GM12873 (cell line): ENCODE results near the gene MYO7B.

Experiments used
- CTCF ChIP-seq: IDR thresholded peaks from 2 replicates; pipeline ENCODE4 v1.5.1; 2012; ENCODE audit warnings: low read depth, mild to moderate bottlenecking, moderate library complexity, low read length, control low read depth; ENCODE audit not compliant: insufficient read depth; ENCODE audit errors: missing control alignments

MYO7B gene

GRCh38 chr2:127572841-127573240 lies 37.4 kb downstream of the MYO7B start:
- no peak for TF ChIP-seq CTCF

- no peak for TF ChIP-seq CTCF
These were observed 37.8 kb downstream of the MYO7B start for GRCh38 chr2:127573298-127573697.

GRCh38 chr2:127573771-127574170 lies 38.3 kb downstream of the MYO7B start:
- TF ChIP-seq CTCF: no peak

GRCh38 chr2:127574656-127575055 lies 39.2 kb downstream of the MYO7B start:
- no peak for TF ChIP-seq CTCF

GRCh38 chr2:127575185-127575765 lies 39.8 kb downstream of the MYO7B start:
- no peak for TF ChIP-seq CTCF

- TF ChIP-seq CTCF: no peak
These were observed 40.5 kb downstream of the MYO7B start for GRCh38 chr2:127575941-127576432.

GRCh38 chr2:127576433-127577207 lies 41.1 kb downstream of the MYO7B start:
- TF ChIP-seq CTCF: no peak
